ENCODE data around the gene NDUFV1. TPM values are rescaled to one million over a fixed set of nuclear protein-coding genes. Genes with fewer than 3 reads are reported as not detected.

Gene NDUFV1
- total and polyA plus RNA-seq, 9 of the 15 experiments (the other 6 are each of a cell fraction or from before 2014, with no cell fraction given) = 10.8 to 423 (median 209) TPM

DNA sequence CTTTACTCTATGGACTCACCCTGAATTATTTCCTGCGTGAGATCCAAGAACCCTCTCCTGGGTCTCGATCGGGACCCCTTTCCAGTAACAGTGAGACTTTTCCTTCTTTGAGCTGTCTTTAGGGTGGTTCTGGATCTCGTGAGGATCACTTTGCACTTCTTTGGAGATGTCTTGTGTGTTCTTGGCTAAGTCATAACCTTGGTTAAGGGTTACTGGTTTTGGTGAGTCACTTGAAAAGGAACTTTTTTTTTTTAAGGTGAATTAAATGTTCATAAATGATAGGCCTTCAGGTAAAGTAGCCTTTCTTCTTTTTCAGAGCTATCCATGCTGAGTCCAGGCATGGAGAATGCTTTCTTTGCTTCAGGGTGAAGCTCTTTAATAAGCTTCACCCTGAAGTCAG, 42.5 kb upstream of the NDUFV1 start:
- Histone ChIP-seq H3K36me3 (ENCODE audit: control insufficient read depth, insufficient read depth, low read length) (no peaks in the 10 kb centered on the region), H3K79me2 (ENCODE audit: control insufficient read depth, insufficient read depth, low read length) (no peaks in the 10 kb centered on the region), H3K27me3 (ENCODE audit: control insufficient read depth in 2 of 2, insufficient read depth in 2 of 2, low read length in 2 of 2) (no peaks in the 10 kb centered on the region; a peak in 1 of 5 replicates), H4K20me1 (replicated peaks; ENCODE audit: control insufficient read depth, insufficient read depth, low read length) (no peaks in the 10 kb centered on the region), H3K4me1 (replicated peaks in 1 of 2; ENCODE audit: control insufficient read depth in 2 of 2, insufficient read depth in 2 of 2, low read length in 2 of 2) (peaks cover 5 to 15% of the 10 kb centered on the region in 2 experiments; a peak in 3 of 5 replicates), H3K9ac (ENCODE audit: insufficient read depth in 1 of 2, low read depth in 2 of 2, low read length in 2 of 2) (0 out of 4 replicates have a peak overlapping the region, but pooled peaks of 1 of the 2 experiments have one; percentile 13), H3K27ac (ENCODE audit: extremely low read depth, low read depth, low read length) (peak overlapping the region; percentile 26; the same call in 2 of the 3 replicates), H3K9me1 (ENCODE audit: control insufficient read depth, insufficient read depth, low read length) (no peaks in the 10 kb centered on the region), H3K9me3 (replicated peaks; ENCODE audit: control insufficient read depth, insufficient read depth, low read depth, low read length) (no peaks in the 10 kb centered on the region), H3K4me3 (no peak overlapping the region), H3K4me2 (ENCODE audit: insufficient read depth, low read length) (peak overlapping the region; percentile 6; the same call in 1 of the 2 replicates), H2AFZ (ENCODE audit: low read depth, low read length) (peak overlapping the region; percentile 87)
- BruUV-seq (replicated peaks) = no TSS peak
- TF ChIP-seq POU5F1 (IDR thresholded peaks at IDR 0.05; ENCODE audit: borderline replicate concordance, low read depth, low read length, partially characterized antibody) (no peak), ZKSCAN3 (CRISPR knock-in tag; IDR thresholded peaks at IDR 0.05) (no peak), TARDBP (IDR thresholded peaks at IDR 0.05) (no peak)
- TF ChIP-seq, protein P1, sequence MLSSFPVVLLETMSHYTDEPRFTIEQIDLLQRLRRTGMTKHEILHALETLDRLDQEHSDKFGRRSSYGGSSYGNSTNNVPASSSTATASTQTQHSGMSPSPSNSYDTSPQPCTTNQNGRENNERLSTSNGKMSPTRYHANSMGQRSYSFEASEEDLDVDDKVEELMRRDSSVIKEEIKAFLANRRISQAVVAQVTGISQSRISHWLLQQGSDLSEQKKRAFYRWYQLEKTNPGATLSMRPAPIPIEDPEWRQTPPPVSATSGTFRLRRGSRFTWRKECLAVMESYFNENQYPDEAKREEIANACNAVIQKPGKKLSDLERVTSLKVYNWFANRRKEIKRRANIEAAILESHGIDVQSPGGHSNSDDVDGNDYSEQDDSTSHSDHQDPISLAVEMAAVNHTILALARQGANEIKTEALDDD (IDR thresholded peaks at IDR 0.05) = peak; percentile 32; the same call in 1 of the 2 replicates
- TF ChIP-seq, protein P2, sequence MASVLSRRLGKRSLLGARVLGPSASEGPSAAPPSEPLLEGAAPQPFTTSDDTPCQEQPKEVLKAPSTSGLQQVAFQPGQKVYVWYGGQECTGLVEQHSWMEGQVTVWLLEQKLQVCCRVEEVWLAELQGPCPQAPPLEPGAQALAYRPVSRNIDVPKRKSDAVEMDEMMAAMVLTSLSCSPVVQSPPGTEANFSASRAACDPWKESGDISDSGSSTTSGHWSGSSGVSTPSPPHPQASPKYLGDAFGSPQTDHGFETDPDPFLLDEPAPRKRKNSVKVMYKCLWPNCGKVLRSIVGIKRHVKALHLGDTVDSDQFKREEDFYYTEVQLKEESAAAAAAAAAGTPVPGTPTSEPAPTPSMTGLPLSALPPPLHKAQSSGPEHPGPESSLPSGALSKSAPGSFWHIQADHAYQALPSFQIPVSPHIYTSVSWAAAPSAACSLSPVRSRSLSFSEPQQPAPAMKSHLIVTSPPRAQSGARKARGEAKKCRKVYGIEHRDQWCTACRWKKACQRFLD (CRISPR knock-in tag; IDR thresholded peaks at IDR 0.05) = 0 out of 2 replicates have a peak, but pooled peaks have one; percentile 14
- ChIA-PET CTCF (ENCODE audit: low intra/inter-chr PET ratio) (no interaction called here), POLR2A (interaction anchor here (0.6 to 1.2 kb wide), 6 partner anchors 13 to 145 kb away, joined by 3 to 5 read pairs (median 4); no protein-coding TSS in a partner anchor)
- 46% methylated on average over 4 of the region's 4 CpGs for whole genome bisulfite sequencing (ENCODE audit: insufficient coverage, low coverage, missing lambda C conversion rate)
- ATAC-seq (peak; percentile 32; the same call in 1 of the 3 replicates), FAIRE-seq (no peak), DNase-seq (ENCODE audit: extremely low read depth in 1 of 4, low spot score in 3 of 4) (no peak)
- in situ Hi-C loops (cut with MboI) = no loop called here
- intact Hi-C loops (cut with micrococcal nuclease) = no loop called here
